ENCODE results near the gene DCAF5. TPM values are rescaled to one million over a fixed set of nuclear protein-coding genes. Genes with fewer than 3 reads are reported as not detected.

DCAF5 gene
- total RNA-seq, 1 donor from 2014 or later, result 48.6 TPM

- no peaks in the 10 kb centered on the region for H3K4me1 ChIP-seq
- H3K27ac ChIP-seq, result no peak overlapping the region
- no peak for DNase-seq (ENCODE audit: extremely low spot score in 2 of 2)
- no peaks in the 10 kb centered on the region for H3K27me3 ChIP-seq
- intact Hi-C loops (cut with DNase I), result loop anchor here (5.0 kb wide), 1 partner anchor 245 kb away; no protein-coding TSS in a partner anchor
- H3K9me3 ChIP-seq, result no peaks in the 10 kb centered on the region
- TF ChIP-seq POLR2AphosphoS5 (IDR thresholded peaks at IDR 0.05; ENCODE audit: insufficient read depth in 1 of 2, low read depth in 1 of 2) (no peak), CTCF (IDR thresholded peaks at IDR 0.05) (peak; percentile 46 to 70 (median 69))
- peaks cover 0 to 20% of the 10 kb centered on the region in 2 donors for H3K36me3 ChIP-seq
- H3K4me3 ChIP-seq, result no peak overlapping the region
These were observed 45.4 kb downstream of the DCAF5 start for GRCh38 chr14:69107407-69108003.

GRCh38 chr14:69106451-69106850 is 46.5 kb downstream of the DCAF5 start:
- DNase-seq (ENCODE audit: extremely low spot score in 2 of 2), result no peak
- H3K27ac ChIP-seq, result no peak overlapping the region
- peaks cover 0 to 20% of the 10 kb centered on the region in 2 donors for H3K36me3 ChIP-seq
- no peak for TF ChIP-seq POLR2A (IDR thresholded peaks at IDR 0.05)
- TF ChIP-seq CTCF (IDR thresholded peaks at IDR 0.05), result no peak
- no peak for TF ChIP-seq POLR2AphosphoS5 (IDR thresholded peaks at IDR 0.05; ENCODE audit: insufficient read depth in 1 of 2, low read depth in 1 of 2)
- H3K27me3 ChIP-seq, result no peaks in the 10 kb centered on the region
- H3K4me3 ChIP-seq, result no peak overlapping the region
- peaks cover 6% of the 10 kb centered on the region for H3K4me1 ChIP-seq
- H3K9me3 ChIP-seq, result no peaks in the 10 kb centered on the region
- intact Hi-C loops (cut with DNase I), result loop anchor here (5.0 kb wide), 1 partner anchor 244 kb away; no protein-coding TSS in a partner anchor

DNA sequence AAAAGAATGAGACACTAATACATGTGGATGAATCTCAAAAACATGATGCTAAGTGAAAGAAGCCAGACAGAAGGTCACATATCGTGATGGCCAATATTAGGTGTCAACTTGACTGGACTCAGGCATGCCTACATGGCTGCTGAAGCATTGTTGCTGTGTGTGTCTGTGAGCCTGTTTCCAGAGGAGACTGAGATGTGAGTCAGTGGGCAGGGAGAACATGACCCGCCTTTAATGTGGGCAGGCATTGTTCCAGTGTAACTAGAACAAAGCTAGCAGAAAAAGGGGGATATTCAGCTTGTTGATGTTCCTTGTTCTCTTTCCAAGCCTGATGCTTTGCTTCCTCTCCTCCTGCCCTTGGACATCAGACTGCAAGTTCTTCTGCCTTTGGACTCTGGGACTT is 47.6 kb downstream of the DCAF5 start:
- Histone ChIP-seq H3K4me1 (peaks cover 7% of the 10 kb centered on the region), H3K4me3 (no peak overlapping the region), H3K27me3 (no peaks in the 10 kb centered on the region), H3K27ac (no peak overlapping the region), H3K36me3 (peaks cover 0 to 20% of the 10 kb centered on the region in 2 donors), H3K9me3 (no peaks in the 10 kb centered on the region)
- intact Hi-C loops (cut with DNase I), result loop anchor here (5.0 kb wide), 1 partner anchor 243 kb away; no protein-coding TSS in a partner anchor
- TF ChIP-seq POLR2AphosphoS5 (IDR thresholded peaks at IDR 0.05; ENCODE audit: insufficient read depth in 1 of 2, low read depth in 1 of 2), result no peak
- no peak for DNase-seq (ENCODE audit: extremely low spot score in 2 of 2)

- Histone ChIP-seq H3K36me3 (no peaks in the 10 kb centered on the region), H3K4me1 (peaks cover 7% of the 10 kb centered on the region), H3K9me3 (no peaks in the 10 kb centered on the region), H3K4me3 (no peak overlapping the region), H3K27ac (no peak overlapping the region), H3K27me3 (no peaks in the 10 kb centered on the region)
- DNase-seq (ENCODE audit: extremely low spot score in 2 of 2), result no peak
- peak in 1 of 2 donors; percentile 84 for TF ChIP-seq POLR2AphosphoS5 (IDR thresholded peaks at IDR 0.05; ENCODE audit: insufficient read depth in 1 of 2, low read depth in 1 of 2)
- TF ChIP-seq POLR2A (IDR thresholded peaks at IDR 0.05), result no peak
- TF ChIP-seq CTCF (IDR thresholded peaks at IDR 0.05), result peak in 2 of 3 experiments; percentile 39 to 58
- intact Hi-C loops (cut with DNase I), result no loop called here
These were observed 51.5 kb downstream of the DCAF5 start for GRCh38 chr14:69101331-69101826.

DNA sequence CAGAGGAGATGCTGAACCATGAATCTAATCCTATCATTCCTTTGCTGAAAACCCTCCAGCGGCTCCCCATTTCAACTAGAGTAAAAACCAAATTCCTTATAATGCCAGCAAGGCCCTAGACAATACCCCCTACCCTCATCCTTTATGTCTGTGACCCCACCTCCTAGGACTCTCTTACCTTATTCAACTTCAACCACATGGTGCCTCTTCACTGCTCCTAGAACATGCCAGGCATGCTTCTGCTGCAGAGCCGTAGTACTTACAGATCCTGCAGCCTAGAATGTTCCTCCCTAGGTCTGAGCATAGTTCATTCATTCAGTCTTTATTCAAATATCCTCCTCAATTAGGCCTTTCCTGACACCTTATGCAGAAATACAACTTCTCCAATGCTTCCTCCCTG is 54.9 kb downstream of the DCAF5 start:
- Histone ChIP-seq H3K9me3 (no peaks in the 10 kb centered on the region), H3K36me3 (no peaks in the 10 kb centered on the region), H3K27ac (no peak overlapping the region), H3K4me1 (peaks cover 17% of the 10 kb centered on the region), H3K27me3 (no peaks in the 10 kb centered on the region), H3K4me3 (no peak overlapping the region)
- DNase-seq (ENCODE audit: extremely low spot score in 2 of 2), result no peak
- TF ChIP-seq CTCF (IDR thresholded peaks at IDR 0.05), result no peak
- TF ChIP-seq POLR2AphosphoS5 (IDR thresholded peaks at IDR 0.05; ENCODE audit: insufficient read depth in 1 of 2, low read depth in 1 of 2), result no peak
- TF ChIP-seq POLR2A (IDR thresholded peaks at IDR 0.05), result no peak
- intact Hi-C loops (cut with DNase I), result loop anchor here (10.0 kb wide), 1 partner anchor 183 kb away; no protein-coding TSS in a partner anchor

Measured in vagina (tissue), 2 donors.